NCI-H460 (cell line): ENCODE data around the gene QRFP. TPM values are rescaled to one million over a fixed set of nuclear protein-coding genes. Genes with fewer than 3 reads are reported as not detected.

Experiments
- DNase-seq: peaks from one replicate; pipeline ENCODE4 v3.0.0-alpha.2; 2016; ENCODE audit warnings: low read depth; ENCODE audit errors: extremely low read depth
- total RNA-seq: library from RNA; depleted of rRNA; stranded (reverse); fragments of >200 nt; shearing (Covaris generic); gene quantifications from 2 replicates; pipeline ENCODE4 v1.2.3, GENCODE V29; 2014

QRFP gene
- total RNA-seq, 1 experiment from 2014 or later, result not detected

GRCh38 chr9:130934246-130934645, 37.6 kb upstream of the QRFP start:
- DNase-seq, result no peak

DNA sequence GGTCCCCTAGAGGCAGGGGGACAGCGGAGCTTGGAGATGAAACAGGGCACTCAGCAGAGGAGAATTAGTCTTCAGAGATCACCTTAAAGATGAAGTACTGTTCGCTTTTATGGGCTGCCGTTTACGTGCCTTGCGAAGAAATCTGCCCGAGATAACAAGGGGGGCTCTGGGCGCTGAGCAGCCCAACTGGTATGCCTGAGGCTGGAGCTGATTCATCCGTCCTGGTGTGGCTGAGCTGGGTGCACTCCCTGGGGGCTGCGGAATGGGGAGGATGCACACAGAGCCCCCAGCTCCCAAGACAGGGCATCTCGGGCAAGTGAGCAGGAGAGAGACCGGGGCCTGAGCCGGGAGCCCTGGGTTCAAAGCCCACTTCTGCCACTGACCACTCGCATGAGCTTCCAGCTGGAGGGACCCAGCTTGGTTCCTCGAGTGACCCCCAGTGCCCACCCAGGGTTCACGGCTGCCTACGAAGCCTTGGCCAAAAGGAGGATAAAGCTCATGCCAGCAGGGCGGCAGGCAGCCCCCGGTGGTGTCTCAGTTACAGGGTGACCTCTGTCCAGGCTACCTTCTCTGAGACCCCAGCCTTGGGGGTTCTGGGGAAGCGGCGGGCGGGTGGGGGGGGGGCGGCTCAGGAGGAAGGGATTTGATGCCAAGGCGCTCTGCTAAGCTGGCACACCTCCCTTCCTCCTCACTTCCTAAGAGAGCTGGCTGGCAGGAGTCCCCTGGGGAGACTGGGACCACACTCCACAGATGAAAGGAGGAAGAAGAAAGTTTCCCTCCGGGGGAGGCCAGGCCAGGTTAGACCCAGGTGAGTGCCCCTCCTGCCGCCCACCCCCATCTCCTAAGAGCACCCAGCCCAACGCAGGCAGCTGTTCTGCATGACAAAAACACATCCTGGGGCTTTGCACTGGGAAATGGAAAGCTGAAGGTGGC, 36.8 kb upstream of the QRFP start:
- no peak for DNase-seq

DNA sequence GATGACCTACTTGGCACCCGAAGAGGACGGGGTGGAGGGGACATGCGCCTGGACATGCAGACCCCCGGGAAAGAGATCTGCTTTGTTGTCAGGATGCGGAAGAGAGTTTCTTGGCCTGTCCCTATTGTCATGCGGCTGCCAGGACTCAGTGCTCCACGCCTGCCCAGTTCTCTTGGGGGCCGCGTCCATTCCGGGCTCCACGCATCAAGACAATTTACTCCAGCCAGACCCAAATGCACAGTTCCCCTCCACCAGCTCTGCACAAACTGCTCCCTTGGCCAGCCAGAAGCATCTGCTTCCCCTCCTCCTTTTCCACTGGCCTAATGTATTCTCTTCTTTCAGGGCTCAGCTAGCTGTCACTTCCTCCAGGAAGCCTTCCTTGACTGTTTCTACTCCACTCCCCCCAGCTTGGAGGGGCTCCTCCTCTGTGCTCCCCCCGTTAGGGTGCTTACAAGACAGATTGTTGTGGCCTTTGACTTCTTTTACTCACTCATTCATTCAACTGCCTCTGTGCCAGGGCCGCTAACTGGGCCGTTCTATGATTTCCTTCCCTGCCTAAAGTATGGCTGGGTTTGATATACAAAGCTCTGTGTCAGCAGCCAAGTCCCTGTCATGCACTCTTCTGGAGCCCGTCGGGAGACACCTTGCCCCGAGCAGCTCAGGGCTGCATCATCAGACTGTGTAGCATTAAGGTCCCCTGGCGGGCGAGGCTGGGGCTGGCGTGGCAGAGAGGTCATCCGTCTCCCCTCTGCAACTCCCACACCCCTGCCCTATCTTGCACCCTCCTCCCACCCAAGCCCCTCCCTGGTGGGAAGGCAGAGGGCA, 35.9 kb upstream of the QRFP start:
- no peak for DNase-seq

DNA sequence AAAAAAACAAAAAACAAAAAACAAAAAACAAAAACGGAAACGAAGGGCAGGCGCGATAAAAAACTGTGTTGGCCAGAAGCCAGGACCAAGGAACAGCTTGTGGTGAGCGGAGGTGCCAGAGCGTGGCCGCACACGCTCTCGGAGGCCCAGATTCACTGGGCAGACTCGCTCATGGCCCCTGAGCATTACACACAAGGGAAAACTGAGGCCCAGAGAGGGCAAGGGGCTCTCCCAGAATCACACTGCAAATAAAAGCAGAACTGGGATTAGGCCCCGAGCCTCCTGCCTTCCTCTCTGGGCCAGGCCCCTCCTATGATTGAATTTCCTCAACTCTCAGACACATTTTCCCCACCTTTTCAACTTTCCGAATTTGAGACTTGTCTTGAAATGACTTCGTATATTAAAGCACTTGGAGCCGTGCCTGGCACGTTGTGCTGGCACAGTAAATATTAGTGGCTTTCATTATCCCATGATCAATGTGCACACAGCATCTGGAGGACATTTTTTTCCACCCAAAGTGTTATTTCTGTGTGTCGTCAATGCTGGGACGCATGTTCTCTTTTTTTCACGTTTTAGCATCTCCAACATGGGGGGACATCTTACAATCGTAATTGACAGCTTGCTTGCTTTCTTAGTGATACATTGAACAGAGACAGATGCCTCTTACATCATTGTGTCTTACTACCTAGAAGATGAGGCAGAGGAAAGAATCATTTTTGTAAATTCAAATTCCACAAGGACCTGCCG, 35.1 kb upstream of the QRFP start:
- DNase-seq, result no peak

DNA sequence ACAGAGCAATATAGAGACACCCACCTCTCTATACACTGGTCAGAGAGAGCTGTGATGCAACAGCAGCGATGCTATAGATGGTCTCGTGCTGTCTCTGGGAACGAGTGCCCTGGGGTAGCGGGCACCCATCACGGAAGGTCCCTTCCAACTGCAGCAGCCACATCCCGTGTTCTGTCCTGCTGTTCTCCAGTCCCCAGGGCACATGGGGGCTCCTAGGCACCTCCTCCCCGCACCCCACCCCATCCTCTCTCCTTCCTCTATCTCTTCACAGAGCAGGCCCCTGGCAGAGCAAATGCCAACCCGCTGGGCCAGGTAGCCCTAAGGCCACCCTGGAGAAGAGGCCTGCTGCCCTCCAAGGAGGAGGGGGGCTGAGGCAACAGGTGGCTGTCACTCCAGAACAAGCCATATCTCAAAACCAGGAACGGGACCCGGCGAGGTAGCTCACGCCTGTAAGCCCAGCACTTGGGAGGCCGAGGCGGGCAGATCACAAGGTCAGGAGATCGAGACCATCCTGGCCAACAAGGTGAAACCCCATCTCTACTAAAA, 34.3 kb upstream of the QRFP start:
- no peak for DNase-seq

- DNase-seq, result no peak
These were observed 33.7 kb upstream of the QRFP start for GRCh38 chr9:130930132-130930803.

DNA sequence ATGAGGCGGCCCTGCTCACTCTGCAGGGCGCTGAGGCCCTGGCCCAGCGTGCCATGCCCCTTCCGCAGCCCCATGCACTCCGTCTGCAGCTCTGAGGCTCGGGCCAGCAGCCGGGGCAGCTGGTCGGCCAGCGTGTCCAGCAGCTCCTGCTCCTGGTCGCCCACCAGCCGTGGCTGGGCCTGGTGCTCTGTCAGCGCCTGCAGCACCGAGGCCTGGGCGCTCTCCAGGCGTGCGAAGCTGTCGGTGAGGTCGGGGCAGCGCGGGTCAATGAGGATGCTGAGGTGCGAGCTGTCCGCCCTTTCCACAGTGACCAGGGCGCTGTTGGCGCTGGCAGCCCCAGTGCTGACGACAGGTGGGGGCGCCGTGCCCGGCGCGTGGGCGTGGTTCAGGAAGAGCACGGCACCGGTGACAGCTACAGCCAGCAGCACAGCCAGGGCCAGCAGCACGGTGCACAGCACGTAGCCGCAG, 33.0 kb upstream of the QRFP start:
- no peak for DNase-seq

DNA sequence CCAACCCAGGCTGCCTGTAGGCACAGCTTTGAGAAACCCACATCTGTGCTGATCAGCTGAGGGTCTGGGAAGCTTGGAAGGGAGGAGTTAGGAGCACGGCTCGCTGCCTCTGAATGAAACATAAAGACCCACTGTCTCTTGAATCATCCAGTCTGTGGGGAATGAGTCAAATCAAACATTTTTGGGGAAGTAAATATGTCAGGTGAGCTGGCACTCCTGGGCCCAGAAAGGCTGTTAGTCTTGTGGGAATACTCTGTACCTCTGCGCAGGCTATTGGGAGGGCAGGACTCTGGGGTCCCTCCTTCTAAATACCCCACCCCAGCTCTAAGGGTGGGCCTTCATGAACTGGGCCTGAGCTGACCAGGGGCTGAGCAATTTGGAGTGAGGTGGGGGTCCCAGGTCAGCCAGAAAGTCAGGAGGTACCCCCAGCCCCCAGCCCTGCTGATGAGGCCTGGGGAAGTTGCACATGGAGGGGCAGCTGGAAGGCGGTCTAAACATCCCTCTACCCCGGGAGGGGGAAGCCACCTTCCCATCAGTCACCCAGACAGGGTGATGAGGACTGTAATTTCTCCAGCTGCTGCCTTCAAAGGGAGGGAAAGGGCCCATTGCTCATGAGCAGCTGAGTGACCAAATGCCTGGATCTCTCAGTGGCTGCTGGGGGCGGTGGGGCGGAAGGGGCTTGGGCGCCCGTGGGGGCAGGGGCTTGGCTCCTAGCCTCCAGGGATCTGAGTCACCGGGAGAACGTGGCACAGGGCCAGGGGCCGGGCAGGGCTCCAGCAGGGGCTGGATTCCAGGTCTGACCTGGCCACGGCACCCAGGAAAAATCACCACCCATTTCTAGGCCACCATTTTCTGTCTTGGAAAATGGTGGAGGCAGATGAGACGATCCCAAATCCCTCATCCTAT, 31.6 kb upstream of the QRFP start:
- no peak for DNase-seq

- no peak for DNase-seq
These were observed 30.7 kb upstream of the QRFP start for GRCh38 chr9:130927338-130927737.

DNA sequence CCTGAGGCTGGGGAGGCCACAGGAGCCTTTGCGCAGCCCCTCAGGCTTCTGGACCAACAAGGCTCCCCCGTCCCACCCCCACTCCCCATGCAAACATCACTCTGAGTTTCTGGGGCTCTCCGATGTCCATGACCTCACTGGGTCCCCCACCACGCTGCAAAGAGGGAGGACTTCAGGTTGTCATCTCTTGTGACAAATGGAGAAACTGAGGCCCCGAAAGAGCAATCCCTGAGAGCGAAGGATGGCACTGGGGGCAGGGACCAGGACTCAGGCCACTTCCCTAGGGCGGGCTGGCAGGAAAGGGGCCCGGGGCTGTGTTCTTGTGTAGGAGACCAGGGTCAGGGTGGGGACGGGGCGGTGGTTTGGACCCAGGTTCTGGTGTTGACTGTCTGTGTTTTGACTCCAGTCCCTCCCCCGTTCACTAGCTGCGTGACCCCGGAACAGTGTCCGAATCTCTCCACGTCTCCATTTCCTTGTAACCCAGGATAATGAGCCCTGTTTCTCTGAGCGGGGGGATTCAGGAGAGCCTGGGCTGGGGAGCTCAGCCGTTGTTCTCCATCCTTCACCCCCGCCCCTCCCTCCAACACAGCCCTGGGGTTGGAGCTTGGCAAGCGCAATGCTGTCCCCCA, 28.6 kb upstream of the QRFP start:
- no peak for DNase-seq

GRCh38 chr9:130924448-130924788, 27.8 kb upstream of the QRFP start:
- no peak for DNase-seq

GRCh38 chr9:130923611-130924447, 27.2 kb upstream of the QRFP start:
- no peak for DNase-seq

GRCh38 chr9:130922893-130923610, 26.4 kb upstream of the QRFP start:
- no peak for DNase-seq

DNA sequence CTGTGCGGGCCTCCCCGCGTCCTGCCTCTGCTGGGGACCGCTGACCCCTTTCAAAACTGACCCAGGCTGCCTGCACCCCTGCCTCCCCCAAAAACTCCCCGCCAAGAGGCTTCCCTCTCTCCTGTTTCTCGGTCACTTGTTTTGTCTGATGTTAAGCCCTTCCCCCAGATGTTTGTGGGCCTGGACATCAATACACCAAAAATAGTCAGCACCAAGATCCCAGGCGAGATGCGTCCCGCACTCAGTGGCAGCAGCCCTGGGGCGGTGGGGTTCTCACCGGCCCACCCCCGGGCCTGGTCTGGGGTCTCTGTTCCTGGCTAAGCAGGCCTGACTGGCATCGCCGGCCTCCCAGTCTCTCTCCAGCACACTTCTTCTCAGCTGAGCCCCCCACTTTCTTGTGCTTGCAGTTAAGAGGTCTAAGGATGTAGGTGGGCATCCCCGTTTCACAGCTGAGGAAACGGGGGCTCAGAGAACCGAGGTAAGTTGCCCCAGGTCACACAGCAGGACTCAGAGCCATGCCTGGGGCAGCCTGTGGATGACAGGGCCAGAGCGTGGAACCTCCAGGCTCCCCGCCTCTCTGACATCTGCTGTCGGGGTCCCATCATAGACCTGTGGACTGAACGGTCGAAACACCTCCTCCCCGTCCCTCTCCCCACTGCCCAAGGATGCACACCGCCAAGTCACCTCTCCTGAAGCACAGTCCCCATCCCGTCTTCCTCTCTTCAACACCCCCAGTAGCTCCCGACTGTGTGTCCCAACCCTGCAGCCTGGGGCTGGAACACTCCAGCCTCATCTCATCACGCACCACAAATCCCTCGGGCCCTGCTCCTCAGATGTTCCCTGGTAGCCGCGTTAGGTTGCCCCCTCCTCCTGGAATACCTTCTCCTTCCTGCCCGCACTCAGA, 25.6 kb upstream of the QRFP start:
- no peak for DNase-seq

DNA sequence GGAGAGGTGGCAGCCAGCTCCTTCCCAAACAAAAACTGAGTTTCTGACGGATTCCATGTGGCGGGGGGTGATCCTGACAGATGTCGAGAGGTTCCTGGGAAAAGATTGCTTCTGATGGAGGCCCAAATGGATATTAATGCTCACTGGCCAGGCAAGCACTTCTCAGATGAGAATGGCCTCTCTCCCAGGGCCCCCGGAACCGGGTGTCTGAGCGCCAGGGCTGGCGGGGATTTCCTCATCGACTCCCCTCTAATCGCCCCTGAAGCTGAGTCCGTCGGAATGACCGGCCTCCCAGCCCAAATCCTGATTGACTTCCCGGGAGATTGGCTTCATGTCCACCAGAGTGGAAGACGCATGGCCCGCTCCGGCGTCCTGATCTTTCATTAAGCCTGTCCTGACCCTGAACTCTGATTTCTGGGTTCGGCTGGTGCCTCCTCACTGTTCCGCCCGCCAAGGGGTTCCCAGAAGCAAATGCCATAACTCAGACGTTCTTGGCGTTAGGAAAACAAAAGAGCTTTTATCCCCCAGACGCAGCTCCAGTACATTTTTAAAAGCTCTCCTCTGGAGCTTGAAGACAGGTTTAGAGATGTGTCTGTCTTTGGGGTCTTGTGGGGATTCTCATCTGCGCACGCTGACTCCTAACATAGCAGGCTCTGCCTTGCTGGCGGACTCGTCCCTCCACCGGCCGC, 24.8 kb upstream of the QRFP start:
- DNase-seq, result no peak
